HG02759 (cell line): ENCODE measurements around the gene LHX4.

Experiments
- ATAC-seq: cut with Tn5 transposase; IDR thresholded peaks from one replicate; pipeline ENCODE4 v1.9.1; 2021; ENCODE audit warnings: mild to moderate bottlenecking, moderate library complexity; ENCODE audit not compliant: unreplicated experiment

Gene LHX4

DNA sequence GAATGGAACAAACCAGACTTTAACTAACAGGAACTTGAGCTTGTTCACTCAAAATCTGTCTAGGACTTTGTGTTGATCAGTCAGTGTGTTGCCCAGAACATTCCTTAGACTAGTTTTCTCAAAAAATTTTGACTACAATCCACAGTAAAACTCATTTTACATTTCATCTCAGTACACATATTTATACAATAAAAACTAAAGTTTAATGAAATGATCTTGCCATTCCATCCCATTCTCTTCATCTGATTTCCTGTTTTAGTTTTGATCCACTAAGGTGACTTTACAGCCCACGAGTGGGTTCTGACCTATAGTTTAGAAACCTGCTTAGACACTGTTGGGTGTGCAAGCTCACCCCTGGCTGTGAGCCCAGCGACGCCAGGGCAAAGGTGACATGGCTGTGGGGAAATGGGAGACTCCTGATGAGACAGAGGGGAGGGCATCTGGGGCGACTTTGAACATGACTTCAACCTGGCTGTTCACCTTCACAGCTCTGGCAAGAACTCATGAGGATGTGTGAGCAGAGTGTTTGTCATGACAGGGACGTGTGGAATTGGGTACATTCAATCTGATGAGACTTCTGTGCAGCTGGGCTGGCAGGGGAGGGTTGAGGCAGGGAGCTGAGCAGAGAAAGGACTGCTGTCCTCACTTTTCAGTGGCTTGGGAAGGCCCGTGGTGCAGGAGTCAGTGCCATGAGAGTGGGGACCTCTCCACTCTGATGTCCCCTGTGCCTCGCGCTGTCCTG is 40.6 kb downstream of the LHX4 start:
- ATAC-seq, result no peak

DNA sequence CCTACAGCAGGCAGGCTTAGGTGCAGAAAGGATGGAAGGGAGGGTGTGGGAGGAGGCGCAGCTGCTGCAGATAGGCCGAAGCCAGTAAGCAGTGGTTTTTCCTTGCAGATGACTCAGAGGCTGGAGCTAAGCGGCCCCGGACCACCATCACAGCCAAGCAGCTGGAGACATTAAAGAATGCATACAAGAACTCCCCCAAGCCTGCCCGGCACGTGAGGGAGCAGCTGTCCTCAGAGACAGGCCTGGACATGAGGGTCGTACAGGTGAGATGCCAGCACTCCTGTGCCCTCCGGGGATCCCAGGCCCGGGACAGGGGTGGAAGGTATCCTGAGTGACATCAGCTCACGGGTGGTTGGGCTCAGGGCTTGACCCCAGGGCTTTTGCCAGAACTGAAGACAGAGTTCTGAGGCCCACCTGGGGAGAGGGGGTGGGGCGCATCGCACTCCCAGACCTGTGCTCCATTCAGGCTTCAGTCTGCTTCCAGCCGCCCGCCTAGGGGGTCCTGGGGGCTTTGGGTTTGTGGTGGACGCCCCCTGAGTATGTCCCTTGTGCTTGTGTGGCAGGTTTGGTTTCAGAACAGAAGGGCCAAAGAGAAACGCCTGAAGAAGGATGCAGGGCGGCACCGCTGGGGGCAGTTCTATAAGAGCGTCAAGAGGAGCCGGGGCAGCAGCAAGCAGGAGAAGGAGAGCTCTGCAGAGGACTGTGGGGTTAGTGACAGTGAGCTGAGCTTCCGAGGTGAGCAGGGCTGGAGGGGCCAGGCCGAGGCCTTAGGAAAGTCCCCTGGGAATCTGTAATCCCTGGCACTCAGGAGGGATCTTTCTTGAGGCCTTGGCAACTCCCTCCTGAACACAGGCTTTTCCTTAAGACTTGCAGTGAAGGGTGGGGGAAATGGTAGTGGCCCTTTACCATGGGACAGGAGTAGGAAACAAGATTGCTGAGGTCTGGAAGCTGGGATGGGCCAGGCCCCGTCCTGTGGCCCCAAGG is 41.5 kb downstream of the LHX4 start:
- ATAC-seq, result no peak

DNA sequence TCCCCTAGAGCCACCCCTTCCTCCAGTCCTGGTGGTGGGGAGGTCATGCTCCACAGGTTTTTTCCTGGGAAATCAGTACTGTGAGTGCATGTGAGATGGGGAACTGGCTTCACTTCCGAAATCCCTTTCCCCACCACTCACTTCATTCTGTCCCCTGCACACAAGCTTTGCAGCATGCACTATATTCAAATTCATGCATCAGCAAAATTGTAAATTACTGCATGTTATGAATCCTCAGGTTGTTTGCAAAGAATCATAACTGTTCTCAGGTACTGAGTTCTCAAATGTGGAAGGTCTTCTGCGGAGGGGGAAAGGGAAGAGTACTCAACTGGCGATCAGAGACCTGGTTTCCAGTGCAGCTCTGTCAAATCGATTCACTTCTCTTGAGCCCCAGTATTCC is 42.3 kb downstream of the LHX4 start:
- ATAC-seq, result no peak

DNA sequence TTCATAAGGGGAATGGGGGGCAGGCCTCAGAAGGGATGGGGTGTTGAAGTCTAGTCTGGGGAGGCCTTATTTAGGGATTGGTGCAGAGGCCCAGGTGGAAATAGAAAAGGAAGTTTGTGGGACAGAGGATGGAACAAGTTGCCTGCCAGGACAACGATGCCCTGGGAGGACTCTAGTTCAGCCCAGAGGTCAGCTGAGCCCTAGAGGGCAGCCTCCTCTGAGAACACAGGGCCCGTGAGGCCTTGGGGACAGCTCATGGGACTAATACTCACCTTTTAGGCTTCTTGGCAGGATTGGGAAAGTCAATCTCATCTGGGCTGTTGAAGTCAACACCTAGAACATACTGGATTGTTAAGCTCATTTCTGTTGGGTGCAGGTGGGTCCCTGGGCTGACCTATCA is 43.0 kb downstream of the LHX4 start:
- no peak for ATAC-seq

DNA sequence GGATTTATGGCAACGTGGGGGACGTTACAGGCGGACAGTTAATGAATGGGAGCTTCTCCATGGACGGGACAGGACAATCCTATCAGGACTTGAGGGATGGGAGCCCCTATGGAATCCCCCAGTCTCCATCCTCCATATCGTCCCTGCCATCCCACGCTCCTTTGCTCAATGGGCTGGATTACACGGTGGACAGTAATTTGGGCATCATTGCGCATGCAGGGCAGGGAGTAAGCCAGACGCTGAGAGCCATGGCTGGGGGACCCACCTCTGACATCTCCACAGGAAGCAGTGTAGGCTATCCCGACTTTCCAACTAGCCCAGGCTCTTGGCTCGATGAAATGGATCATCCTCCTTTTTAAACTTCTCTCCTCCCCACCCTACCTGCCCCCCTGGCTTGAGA is 44.2 kb downstream of the LHX4 start:
- no peak for ATAC-seq

DNA sequence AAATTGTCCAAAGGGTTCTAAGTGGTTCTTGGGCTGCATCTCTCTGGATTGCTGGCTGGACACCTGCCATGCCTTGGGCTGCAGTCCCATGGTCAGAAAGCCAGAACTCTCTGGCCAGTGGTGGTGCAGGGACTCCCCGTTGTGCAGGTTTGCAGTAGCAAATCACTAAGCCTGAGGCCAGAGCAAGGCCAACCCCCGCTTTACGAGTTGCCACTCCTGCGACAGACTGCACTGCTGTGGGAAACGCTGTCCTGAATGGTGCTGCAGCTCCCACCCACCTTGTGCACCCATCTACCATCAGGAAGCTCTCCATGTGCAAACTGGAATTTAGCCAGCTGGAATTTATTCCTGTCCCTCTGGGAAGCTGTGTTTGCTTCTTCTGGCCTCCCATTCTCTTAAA is 45.7 kb downstream of the LHX4 start:
- ATAC-seq, result no peak

DNA sequence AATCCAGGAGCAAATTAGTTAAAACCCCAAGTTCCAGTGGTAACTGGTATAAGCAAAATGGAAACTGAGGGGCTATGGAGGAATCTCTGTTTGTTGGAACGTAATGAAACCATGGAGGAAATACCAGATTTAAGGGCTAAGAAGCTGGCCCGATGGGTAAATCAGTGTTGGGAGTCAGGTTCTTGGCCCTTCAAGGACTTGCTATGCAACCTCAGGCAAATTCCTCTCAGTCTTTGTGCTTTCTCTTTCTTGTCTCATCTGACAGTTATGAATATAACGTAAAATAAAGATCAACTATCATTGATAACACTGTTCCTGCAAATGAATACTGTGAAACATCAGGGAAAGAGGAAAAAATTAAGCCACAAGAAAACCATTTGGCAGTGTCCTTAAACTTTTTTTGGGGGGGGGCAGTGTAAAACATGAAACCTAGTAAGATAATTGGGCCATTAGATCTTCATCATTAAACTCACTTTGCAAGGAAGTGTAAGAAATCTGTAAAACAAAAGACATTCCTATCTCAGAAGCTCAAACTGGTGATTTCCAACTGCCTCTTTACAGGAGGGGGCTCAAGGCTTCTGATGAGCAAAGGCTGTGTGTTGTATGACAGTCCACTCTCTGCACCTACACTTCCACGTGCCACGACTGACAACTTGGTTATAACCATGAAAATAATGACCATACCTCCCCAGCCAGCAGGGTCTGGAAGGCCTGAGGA is 47.6 kb downstream of the LHX4 start:
- ATAC-seq, result no peak

DNA sequence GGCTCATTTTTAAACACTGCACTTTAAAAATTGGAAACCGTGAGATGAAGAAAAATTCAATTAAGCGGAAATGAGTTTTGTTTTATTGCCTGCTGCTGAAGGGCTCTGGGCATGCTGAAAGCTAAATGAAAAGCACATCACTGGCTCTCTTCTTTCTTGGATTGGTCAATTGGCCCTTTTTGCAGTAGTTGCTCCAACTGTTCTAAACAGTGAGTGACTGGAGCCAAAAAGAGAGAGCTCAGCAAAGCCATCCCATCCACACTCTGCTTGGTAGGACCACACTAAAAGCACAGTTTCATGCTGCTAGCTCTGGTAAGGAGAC is 48.1 kb downstream of the LHX4 start:
- no peak for ATAC-seq

DNA sequence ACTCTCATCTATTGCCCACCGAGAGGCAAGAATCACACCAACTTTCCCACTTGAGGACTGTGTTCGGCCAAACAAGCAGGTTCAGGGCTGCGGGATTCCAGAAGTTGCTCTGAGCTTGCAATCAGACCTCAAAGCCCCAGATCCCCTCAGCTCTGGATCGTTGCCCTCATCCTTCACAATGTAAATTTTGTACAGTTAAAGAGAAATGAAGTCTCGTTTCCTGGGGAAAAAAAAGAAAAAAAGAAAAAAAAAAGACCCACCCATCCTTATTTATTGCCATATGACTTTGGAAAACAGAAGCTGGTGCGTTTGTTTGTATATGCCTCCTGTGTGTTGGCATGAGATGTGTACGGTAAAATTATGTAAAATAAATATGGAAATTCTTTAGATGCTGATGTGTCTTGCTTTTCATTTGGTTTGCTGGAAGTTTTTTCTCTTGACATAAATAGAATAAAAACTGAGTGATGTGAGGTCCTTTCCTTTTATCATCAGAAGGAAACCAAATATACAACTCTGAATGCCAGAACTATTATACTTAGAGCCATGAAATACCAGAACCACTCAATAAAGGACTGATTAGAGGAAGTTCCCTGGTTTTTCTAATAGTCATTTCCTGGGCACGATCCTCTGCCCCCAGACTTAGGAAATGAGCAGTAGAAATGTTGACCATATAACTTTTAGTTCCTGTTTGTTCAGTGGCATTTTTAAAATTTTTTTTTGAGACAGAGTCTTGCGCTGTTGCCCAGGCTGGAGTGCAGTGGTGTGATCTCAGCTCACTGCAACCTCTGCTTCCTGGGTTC is 48.7 kb downstream of the LHX4 start:
- ATAC-seq, result no peak

DNA sequence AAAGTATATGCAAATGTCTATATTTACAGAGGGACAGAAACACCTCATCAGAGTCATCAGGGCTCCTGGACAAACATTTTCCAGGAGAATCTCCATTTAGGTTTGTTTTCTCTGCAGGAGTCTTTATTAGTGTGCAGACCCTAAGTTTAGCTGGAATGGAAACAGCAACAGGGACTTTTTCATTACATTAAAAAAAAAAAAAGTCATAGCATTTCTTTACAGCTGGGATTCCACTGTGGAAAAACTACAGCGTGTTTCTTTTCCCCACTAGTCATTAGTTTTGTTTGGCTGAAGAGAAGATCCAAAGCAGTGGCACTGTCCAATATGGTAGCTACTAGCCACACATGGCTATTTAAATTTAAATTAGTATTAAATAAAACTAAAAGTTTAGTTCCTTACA is 49.6 kb downstream of the LHX4 start:
- no peak for ATAC-seq

DNA sequence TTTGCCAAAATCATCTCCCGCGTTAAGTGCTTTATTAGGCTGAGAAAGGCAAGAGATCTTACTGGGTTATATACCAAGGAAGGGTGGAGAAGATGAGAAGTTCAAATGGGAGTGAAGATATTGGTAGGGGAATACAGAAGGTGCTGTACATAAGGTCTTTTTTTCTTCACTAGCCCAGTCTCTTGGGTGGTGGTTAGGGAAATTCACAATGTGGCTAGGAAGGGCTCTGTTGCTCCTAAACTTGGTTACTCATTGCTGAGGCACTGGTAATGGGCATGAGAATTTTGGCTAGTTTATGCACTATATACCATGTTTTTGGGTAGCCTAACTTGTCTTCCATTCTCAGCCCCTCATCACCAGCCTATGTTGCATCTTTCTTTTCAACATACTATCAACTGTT is 50.6 kb downstream of the LHX4 start:
- ATAC-seq, result peak; percentile 73

DNA sequence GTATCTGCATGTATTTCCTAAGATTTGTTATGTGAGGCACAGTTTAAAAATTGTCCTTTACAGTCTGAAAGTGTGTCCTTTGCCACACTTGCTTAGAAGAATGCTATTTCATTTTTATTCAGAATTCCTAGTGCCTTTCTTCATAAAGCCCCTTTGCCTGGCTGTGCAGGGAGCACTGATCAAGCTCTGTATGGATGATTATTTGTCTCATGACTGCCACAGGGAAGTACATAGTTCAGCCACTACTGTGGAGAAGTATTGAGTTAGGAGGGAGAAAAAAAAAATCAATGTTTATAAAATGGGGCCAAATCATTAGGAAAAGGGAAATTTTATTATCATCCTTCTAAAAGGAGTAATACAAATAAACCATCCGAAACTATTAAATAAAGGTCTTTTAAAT is 51.4 kb downstream of the LHX4 start:
- ATAC-seq, result no peak

DNA sequence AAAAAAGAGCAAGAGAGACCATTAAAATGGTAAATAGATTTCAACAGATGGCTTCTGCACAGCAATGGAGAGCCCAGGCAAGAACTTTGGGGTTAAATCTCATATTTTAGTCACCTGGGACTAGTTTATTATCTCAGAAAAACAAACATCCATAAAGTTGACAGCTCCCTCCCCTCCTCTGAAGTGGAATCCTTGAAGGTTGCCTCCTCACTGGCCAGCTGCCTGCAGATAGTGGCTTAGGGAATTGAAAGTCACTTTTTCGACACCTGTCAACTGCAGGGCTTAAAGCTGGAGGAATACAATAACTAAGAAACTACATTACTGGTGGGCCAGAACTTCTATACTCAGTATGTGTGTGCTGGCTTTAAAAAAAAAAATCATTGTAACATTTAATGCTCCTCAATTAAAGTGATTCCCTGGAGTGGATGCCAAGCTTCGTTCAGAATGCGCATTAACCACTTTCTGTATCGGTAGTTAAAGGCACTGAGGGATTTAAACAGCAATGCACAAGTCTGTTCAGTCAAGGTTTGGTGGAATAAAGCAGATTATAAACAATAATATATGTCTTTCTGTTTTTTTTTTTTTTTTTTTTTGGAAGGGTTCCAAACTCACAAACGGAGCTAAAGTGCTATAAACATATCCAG is 52.5 kb downstream of the LHX4 start:
- ATAC-seq, result no peak

DNA sequence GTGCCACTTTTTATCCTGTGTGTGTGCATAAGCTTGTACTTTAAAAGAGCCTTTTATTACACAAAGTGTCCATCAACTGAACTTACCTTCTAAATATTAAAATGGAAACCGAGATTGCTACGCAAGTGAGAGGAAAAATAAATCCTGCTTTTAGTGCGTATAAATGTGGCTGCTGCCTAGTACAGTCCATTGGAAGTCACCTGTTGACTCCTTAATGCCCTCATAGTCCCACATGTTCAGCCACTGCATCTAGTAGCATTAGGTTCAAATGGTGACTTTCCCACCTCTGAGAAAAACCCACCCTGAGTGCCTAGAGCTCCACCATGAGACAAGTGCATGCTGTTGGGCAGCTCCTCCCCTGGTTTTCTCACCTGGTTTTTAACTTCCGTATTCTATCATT is 53.0 kb downstream of the LHX4 start:
- no peak for ATAC-seq

DNA sequence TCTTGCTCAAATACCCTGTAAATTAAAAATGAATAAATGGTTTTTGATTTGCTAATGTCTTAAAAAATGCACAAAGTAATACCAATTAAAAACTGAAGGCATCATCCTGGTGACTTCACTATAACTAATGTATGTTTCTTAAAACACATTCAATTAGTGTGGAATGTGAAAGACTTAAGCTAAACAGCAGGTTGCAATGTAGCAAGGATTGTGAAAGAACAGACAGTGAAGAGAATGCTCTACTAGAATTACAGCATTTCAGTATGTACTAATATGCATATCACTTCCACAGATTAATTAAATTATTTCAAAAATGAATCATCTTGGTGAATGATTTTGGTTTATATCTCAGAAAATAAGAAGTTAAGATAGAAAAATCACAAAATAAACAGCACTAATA is 56.4 kb downstream of the LHX4 start:
- no peak for ATAC-seq

DNA sequence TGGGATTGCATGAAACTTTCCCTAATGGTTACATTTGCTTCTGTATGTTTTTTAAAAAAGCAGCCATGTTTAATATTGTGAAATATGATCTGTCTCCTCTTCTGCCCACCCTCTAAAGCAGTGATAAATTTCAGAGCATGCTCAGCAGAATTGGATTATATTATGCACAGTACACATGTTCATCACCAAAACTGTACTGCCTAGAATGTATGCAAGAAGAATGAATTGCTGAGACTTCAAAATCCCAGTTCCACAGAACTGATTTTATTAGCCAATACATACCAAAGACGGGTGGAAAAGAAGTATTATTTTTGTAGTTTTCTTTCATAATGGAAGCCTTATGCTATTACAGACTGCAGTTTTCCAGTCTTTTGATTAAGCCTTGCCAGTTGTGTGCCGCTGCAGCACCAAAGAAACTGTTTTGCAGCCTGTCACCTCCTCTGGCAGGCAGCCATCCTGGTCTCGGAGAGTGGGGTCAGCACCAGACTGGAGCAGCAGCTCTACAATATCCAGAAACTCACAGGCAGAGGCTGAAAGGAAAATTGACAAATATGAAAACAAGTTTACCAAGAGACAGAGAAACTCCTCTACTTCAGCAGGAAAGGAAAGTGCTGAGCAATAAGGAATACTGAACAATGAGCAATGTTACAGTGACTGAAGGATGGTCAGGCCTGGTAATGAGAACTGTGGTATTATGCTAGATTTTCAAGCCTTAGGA is 58.1 kb downstream of the LHX4 start:
- ATAC-seq, result no peak

DNA sequence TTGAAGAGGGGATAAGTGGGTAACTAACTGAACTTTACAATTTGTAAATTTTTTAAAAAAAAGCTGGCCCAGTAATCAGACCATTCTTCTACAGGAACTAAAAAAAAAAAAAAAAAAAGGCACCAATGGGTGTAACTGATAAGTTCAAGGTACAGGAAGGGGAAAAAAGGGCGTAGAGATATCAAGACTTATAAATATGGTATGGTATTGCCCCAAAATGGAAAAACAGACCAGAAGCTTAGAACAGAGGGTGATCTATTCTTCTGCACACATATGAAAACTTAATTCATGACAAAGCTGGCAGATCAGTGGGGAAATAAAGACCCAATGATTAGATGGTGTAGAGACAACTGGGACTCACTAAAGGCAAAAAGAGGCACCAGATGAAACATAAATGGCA is 58.9 kb downstream of the LHX4 start:
- ATAC-seq, result no peak

DNA sequence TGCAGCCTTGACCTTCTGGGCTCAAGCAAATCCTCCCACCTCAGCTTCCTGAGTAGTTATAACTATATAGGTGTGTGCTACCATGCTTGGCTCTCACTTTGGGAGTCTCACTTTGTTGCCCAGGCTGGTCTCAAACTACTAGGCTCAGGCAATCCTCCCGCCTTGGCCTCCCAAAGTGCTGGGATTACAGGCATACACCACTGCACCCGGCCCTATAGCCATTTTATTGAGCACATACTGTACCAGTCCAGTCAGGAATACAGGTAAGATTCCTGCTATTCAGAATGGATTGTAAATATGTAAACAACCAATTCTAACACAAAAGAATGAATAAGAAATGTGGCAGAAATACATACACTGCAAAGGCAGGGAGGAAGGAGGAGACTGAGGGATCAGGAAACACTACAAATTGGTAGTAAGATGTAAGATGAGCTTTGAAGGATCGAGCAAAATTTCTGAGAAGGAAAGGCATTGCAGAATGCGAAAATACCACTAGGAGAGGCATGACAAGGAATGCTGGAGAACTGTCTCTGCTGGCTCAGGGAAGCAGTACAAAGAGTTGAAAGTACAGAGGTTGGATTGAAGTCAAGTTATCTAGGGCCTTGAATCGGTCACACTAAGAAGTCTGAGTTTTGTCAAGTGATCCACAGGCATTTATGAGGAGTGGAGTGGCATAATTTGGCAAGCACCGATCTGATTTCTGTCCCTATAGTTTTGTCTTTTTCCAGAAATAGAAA is 60.4 kb downstream of the LHX4 start:
- ATAC-seq, result no peak

DNA sequence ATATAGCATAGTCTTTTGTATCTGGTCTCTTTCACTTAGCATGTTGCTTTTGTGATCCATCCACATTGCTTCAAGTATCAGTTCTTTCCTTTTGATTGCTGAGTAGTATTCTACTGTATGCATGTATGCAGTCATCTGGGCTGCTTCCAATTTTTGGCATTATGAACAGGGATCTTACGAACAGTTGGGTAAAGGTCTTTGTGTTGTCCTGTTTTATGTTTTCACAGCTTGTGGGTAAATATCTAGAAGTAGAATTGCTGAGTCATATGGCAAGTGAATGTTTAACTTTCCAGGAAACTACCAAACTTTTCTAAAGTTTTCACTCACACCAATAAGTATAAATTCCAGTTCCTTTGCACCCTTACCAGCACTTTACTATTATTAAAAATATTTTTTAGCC is 60.9 kb downstream of the LHX4 start:
- ATAC-seq, result peak; percentile 59
